A673 (cell line): Measurements from ENCODE around the gene IL10.

Experiments
- EZH2 ChIP-seq: fragments of 200-600 bp; sonication (generic); IDR thresholded peaks from 2 replicates; pipeline ENCODE4 v1.6.1; 2017; ENCODE audit warnings: borderline replicate concordance, low read depth, mild to moderate bottlenecking, mixed read lengths, antibody characterized with exemption, low read length; ENCODE audit not compliant: poor library complexity, severe bottlenecking
- TF ChIP-seq, protein P1 (sequence below): fragments of 300-800, 200-600 bp; sonication (generic); conservative IDR thresholded peaks from 2 replicates; pipeline ENCODE4 v1.5.1; 2017; ENCODE audit warnings: low read depth, mild to moderate bottlenecking, antibody characterized with exemption, low read length, moderate library complexity, mixed read lengths

DNA sequence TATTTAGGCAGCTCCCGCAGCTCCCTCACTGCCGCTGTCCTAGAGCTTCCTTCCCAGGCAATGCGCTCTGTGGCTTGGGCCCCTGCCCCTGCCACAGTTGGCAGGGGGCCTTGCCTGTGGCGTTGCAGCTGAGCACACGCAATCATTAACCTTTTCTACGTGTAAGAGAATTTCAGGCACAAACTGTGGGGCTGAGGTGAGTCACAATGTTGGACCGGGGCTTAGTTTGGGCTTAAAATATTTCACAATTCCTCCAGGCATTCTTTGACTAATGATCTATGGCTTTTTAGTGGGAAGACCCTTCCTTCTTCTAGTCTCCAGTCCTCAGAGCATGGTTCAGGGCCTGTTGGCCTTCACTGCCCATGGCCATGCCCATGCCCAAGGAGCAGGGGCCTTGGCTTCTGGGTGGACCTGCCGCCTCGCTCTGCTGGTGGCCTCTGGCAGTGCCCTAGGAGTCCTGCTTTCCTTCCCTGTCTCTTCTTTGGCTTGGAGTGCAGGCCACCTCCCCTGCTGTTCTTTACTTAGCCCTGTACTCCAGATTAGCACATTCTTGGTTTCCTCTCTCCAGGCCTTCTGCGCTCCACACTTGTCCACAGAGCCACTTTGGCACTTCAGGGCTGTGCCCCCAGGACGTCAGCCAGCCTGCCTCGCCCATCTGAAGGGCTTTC is 48.4 kb downstream of the IL10 start:
- TF ChIP-seq, protein P1, sequence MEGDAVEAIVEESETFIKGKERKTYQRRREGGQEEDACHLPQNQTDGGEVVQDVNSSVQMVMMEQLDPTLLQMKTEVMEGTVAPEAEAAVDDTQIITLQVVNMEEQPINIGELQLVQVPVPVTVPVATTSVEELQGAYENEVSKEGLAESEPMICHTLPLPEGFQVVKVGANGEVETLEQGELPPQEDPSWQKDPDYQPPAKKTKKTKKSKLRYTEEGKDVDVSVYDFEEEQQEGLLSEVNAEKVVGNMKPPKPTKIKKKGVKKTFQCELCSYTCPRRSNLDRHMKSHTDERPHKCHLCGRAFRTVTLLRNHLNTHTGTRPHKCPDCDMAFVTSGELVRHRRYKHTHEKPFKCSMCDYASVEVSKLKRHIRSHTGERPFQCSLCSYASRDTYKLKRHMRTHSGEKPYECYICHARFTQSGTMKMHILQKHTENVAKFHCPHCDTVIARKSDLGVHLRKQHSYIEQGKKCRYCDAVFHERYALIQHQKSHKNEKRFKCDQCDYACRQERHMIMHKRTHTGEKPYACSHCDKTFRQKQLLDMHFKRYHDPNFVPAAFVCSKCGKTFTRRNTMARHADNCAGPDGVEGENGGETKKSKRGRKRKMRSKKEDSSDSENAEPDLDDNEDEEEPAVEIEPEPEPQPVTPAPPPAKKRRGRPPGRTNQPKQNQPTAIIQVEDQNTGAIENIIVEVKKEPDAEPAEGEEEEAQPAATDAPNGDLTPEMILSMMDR: no peak
- no peak for TF ChIP-seq EZH2
